NCI-H1436 treated with DMSO at 0.1 percent for 48 hours (cell line): ENCODE measurements around the gene ARMC7.
"Not testable (repeated sequence)": the region's sequence is repeated elsewhere in the genome, so short reads cannot be mapped to it uniquely, and the experiment has no call there.

Experiments
- DNase-seq: peaks from one replicate; lab custom pipeline; 2025; lab: John Stamatoyannopoulos, UW

ARMC7 gene

GRCh38 chr17:75154195-75155106, 44.7 kb downstream of the ARMC7 start, which contains the start of gene JPT1:
Gene JPT1, minus strand, starts transcription at chr17:75154512. Its CDS starts 115 bp downstream, at chr17:75154397.
- DNase-seq, result peak; percentile 98

GRCh38 chr17:75155191-75155601, 45.4 kb downstream of the ARMC7 start:
- no peak for DNase-seq

- not testable (repeated sequence) for DNase-seq
Measured at GRCh38 chr17:75158480-75158879, 48.7 kb downstream of the ARMC7 start.

- DNase-seq, result no peak
Measured at GRCh38 chr17:75159196-75160031, 49.6 kb downstream of the ARMC7 start.

GRCh38 chr17:75160211-75160610, 50.4 kb downstream of the ARMC7 start:
- no peak for DNase-seq

- DNase-seq, result no peak
Measured at GRCh38 chr17:75163074-75163473, 53.3 kb downstream of the ARMC7 start.

- not testable (repeated sequence) for DNase-seq
Measured at GRCh38 chr17:75164606-75165005, 54.8 kb downstream of the ARMC7 start.

GRCh38 chr17:75168998-75169397, 59.2 kb downstream of the ARMC7 start:
- DNase-seq, result no peak

GRCh38 chr17:75173526-75173925, 63.8 kb downstream of the ARMC7 start:
- no peak for DNase-seq

- no peak for DNase-seq
Measured at GRCh38 chr17:75174996-75175395, 65.2 kb downstream of the ARMC7 start.

- no peak for DNase-seq
Measured at GRCh38 chr17:75176625-75177024, 66.9 kb downstream of the ARMC7 start.

- no peak for DNase-seq
Measured at GRCh38 chr17:75178453-75178852, 68.7 kb downstream of the ARMC7 start.
